HepG2 (cell line): Measurements from ENCODE around the gene CD2.

Experiments
- BHLHE40 ChIP-seq: IDR thresholded peaks from 2 replicates; pipeline ENCODE4 v1.6.1; 2011; ENCODE audit warnings: low read length, improper control_type of control experiment
- CBX1 ChIP-seq: IDR thresholded peaks from one replicate; pipeline ENCODE4 v1.6.1; 2016; ENCODE audit warnings: antibody characterized with exemption, low read depth
- DPF2 ChIP-seq: sonication (generic); formaldehyde crosslinking; IDR thresholded peaks from 2 replicates; pipeline ENCODE4 v1.4.0; 2020; ENCODE audit warnings: mild to moderate bottlenecking, low read depth, missing genetic modification reagents, borderline replicate concordance
- ETV6 ChIP-seq: sonication (generic); formaldehyde crosslinking; conservative IDR thresholded peaks from 2 replicates; pipeline ENCODE4 v1.4.0; 2020; ENCODE audit warnings: missing genetic modification reagents
- MXI1 ChIP-seq: IDR thresholded peaks from 3 replicates; pipeline ENCODE4 v1.6.1; 2012; ENCODE audit warnings: low read depth, low read length, inconsistent platforms, borderline replicate concordance
- ZFX ChIP-seq: sonication (generic); formaldehyde crosslinking; IDR thresholded peaks from 2 replicates; pipeline ENCODE4 v1.4.0; 2020; ENCODE audit warnings: mild to moderate bottlenecking, low read depth, missing genetic modification reagents, moderate library complexity
- ZNF205 ChIP-seq: IDR thresholded peaks from 2 replicates; pipeline ENCODE4 v1.6.1; 2018; ENCODE audit warnings: missing biosample characterization, missing genetic modification reagents
- ZNF672 ChIP-seq: sonication (generic); formaldehyde crosslinking; IDR thresholded peaks from 2 replicates; pipeline ENCODE4 v1.8.1; 2022; ENCODE audit warnings: missing genetic modification reagents
- TF ChIP-seq, protein P1 (sequence below): sonication (generic); formaldehyde crosslinking; IDR thresholded peaks from 2 replicates; pipeline ENCODE4 v1.5.0; 2020; ENCODE audit warnings: mild to moderate bottlenecking, missing genetic modification reagents, moderate library complexity
- TF ChIP-seq, protein P2 (sequence below): sonication (generic); formaldehyde crosslinking; IDR thresholded peaks from 2 replicates; pipeline ENCODE4 v1.4.0; 2020; ENCODE audit warnings: missing genetic modification reagents
- TF ChIP-seq, protein P3 (sequence below): sonication (generic); formaldehyde crosslinking; IDR thresholded peaks from 2 replicates; pipeline ENCODE4 v1.8.1; 2023; ENCODE audit warnings: missing genetic modification reagents, inconsistent platforms, borderline replicate concordance
- TF ChIP-seq, protein P4 (sequence below): sonication (generic); formaldehyde crosslinking; IDR thresholded peaks from 2 replicates; pipeline ENCODE4 v1.8.0; 2022; ENCODE audit warnings: missing genetic modification reagents, mild to moderate bottlenecking, moderate library complexity, borderline replicate concordance

DNA sequence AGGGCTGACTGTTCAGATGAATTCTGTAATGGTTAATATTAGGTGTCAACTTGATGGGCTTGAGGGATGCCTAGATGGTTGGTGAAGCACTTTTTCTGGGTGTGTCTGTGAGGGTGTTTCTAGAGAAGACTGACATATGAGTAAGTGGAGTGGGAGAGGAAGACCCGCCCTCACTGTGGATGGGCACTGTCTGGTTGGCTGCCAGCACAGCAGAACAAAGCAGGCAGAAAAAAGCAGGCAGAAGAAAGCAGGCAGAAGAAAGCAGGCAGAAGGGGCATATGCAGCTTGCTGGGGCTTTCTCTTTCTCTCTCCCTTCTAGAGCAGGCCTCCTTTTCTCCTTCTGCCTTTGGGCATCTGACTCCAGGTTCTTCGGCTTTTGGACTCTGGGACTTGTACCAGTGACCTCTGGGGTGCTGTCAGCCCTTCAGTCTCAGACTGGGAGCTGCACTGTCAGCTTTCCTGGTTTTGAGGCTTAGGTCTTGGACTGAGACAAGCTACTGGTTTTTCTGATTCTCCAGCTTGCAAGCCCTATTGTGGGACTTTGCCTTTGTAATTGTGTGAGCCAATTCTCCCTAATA, 42.9 kb upstream of the CD2 start:
- TF ChIP-seq DPF2 (CRISPR knock-in tag): no peak
- TF ChIP-seq, protein P1, sequence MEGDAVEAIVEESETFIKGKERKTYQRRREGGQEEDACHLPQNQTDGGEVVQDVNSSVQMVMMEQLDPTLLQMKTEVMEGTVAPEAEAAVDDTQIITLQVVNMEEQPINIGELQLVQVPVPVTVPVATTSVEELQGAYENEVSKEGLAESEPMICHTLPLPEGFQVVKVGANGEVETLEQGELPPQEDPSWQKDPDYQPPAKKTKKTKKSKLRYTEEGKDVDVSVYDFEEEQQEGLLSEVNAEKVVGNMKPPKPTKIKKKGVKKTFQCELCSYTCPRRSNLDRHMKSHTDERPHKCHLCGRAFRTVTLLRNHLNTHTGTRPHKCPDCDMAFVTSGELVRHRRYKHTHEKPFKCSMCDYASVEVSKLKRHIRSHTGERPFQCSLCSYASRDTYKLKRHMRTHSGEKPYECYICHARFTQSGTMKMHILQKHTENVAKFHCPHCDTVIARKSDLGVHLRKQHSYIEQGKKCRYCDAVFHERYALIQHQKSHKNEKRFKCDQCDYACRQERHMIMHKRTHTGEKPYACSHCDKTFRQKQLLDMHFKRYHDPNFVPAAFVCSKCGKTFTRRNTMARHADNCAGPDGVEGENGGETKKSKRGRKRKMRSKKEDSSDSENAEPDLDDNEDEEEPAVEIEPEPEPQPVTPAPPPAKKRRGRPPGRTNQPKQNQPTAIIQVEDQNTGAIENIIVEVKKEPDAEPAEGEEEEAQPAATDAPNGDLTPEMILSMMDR (CRISPR knock-in tag): no peak
- TF ChIP-seq MXI1: no peak
- TF ChIP-seq, protein P2, sequence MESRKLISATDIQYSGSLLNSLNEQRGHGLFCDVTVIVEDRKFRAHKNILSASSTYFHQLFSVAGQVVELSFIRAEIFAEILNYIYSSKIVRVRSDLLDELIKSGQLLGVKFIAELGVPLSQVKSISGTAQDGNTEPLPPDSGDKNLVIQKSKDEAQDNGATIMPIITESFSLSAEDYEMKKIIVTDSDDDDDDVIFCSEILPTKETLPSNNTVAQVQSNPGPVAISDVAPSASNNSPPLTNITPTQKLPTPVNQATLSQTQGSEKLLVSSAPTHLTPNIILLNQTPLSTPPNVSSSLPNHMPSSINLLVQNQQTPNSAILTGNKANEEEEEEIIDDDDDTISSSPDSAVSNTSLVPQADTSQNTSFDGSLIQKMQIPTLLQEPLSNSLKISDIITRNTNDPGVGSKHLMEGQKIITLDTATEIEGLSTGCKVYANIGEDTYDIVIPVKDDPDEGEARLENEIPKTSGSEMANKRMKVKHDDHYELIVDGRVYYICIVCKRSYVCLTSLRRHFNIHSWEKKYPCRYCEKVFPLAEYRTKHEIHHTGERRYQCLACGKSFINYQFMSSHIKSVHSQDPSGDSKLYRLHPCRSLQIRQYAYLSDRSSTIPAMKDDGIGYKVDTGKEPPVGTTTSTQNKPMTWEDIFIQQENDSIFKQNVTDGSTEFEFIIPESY: no peak
- TF ChIP-seq, protein P3, sequence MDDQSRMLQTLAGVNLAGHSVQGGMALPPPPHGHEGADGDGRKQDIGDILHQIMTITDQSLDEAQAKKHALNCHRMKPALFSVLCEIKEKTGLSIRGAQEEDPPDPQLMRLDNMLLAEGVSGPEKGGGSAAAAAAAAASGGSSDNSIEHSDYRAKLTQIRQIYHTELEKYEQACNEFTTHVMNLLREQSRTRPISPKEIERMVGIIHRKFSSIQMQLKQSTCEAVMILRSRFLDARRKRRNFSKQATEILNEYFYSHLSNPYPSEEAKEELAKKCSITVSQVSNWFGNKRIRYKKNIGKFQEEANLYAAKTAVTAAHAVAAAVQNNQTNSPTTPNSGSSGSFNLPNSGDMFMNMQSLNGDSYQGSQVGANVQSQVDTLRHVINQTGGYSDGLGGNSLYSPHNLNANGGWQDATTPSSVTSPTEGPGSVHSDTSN (CRISPR knock-in tag): no peak
- TF ChIP-seq, protein P4, sequence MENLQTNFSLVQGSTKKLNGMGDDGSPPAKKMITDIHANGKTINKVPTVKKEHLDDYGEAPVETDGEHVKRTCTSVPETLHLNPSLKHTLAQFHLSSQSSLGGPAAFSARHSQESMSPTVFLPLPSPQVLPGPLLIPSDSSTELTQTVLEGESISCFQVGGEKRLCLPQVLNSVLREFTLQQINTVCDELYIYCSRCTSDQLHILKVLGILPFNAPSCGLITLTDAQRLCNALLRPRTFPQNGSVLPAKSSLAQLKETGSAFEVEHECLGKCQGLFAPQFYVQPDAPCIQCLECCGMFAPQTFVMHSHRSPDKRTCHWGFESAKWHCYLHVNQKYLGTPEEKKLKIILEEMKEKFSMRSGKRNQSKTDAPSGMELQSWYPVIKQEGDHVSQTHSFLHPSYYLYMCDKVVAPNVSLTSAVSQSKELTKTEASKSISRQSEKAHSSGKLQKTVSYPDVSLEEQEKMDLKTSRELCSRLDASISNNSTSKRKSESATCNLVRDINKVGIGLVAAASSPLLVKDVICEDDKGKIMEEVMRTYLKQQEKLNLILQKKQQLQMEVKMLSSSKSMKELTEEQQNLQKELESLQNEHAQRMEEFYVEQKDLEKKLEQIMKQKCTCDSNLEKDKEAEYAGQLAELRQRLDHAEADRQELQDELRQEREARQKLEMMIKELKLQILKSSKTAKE (CRISPR knock-in tag): no peak
- no peak for TF ChIP-seq CBX1
- TF ChIP-seq BHLHE40: no peak
- TF ChIP-seq ZNF205 (CRISPR knock-in tag): no peak
- TF ChIP-seq ZFX (CRISPR knock-in tag): no peak
- TF ChIP-seq ETV6: no peak
- no peak for TF ChIP-seq ZNF672
